GM23338 (cell line): ENCODE results near the gene NPHP4.

Experiments
- CREB1 ChIP-seq: fragments of 250-450 bp; sonication (Bioruptor Pico); IDR thresholded peaks from 2 replicates; pipeline ENCODE4 v1.5.0; 2020; ENCODE audit warnings: low read depth, mild to moderate bottlenecking, moderate library complexity
- POLR2AphosphoS5 ChIP-seq: IDR thresholded peaks from 2 replicates; pipeline ENCODE4 v1.6.1; 2016; ENCODE audit warnings: antibody characterized with exemption, low read depth
- ZNF331 ChIP-seq: fragments of 250-450 bp; sonication (Bioruptor Pico); IDR thresholded peaks from 2 replicates; pipeline ENCODE4 v1.5.0; 2020; ENCODE audit warnings: low read depth, mild to moderate bottlenecking, moderate library complexity
- TF ChIP-seq, protein P1 (sequence below), 2 experiments: fragments of 200-600 bp in 1 of 2; sonication (generic) in 1 of 2; conservative IDR thresholded peaks; 2 replicates each; pipeline versions ENCODE4 v1.5.1 to v1.6.1; 2016 to 2017; ENCODE audit warnings: antibody characterized with exemption in 2 of 2, low read depth in 2 of 2, mild to moderate bottlenecking in 2 of 2, moderate library complexity in 1 of 2

GRCh38 chr1:5820026-5820421 is 172.2 kb downstream of the NPHP4 start:
- TF ChIP-seq, protein P1, sequence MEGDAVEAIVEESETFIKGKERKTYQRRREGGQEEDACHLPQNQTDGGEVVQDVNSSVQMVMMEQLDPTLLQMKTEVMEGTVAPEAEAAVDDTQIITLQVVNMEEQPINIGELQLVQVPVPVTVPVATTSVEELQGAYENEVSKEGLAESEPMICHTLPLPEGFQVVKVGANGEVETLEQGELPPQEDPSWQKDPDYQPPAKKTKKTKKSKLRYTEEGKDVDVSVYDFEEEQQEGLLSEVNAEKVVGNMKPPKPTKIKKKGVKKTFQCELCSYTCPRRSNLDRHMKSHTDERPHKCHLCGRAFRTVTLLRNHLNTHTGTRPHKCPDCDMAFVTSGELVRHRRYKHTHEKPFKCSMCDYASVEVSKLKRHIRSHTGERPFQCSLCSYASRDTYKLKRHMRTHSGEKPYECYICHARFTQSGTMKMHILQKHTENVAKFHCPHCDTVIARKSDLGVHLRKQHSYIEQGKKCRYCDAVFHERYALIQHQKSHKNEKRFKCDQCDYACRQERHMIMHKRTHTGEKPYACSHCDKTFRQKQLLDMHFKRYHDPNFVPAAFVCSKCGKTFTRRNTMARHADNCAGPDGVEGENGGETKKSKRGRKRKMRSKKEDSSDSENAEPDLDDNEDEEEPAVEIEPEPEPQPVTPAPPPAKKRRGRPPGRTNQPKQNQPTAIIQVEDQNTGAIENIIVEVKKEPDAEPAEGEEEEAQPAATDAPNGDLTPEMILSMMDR (conservative IDR thresholded peaks at IDR 0.05; ENCODE audit: low read depth in 2 of 2): no peak
- no peak for TF ChIP-seq POLR2AphosphoS5
- no peak for TF ChIP-seq CREB1 (CRISPR knock-in tag)
- TF ChIP-seq ZNF331 (CRISPR knock-in tag): no peak
